Type B pancreatic cell (in vitro differentiated cells): ENCODE results near the gene RITA1. TPM values are rescaled to one million over a fixed set of nuclear protein-coding genes. Genes with fewer than 3 reads are reported as not detected.

Experiments
- DNase-seq: peaks from one replicate; pipeline ENCODE4 v3.0.0; 2021; ENCODE audit warnings: mixed read lengths; ENCODE audit not compliant: unreplicated experiment; ENCODE audit errors: extremely low spot score
- H3K27ac Mint-ChIP-seq: 2 replicates; pipeline ENCODE4 v1.8.0; 2021; ENCODE audit warnings: mild to moderate bottlenecking, mixed read lengths
- H3K27me3 Mint-ChIP-seq: 2 replicates; pipeline ENCODE4 v1.8.0; 2021; ENCODE audit warnings: mixed read lengths
- H3K36me3 Mint-ChIP-seq: 2 replicates; pipeline ENCODE4 v1.8.0; 2021; ENCODE audit warnings: mixed read lengths
- H3K4me1 Mint-ChIP-seq: one replicate; pipeline ENCODE4 v1.8.0; 2021; ENCODE audit warnings: mixed read lengths; ENCODE audit not compliant: unreplicated experiment
- H3K4me3 Mint-ChIP-seq: 2 replicates; pipeline ENCODE4 v1.8.0; 2021; ENCODE audit warnings: mild to moderate bottlenecking, mixed read lengths
- H3K9me3 Mint-ChIP-seq: 2 replicates; pipeline ENCODE4 v1.8.0; 2021; ENCODE audit warnings: mixed read lengths
- total RNA-seq: library from RNA; stranded (reverse); gene quantifications from 2 replicates; pipeline ENCODE4 v1.2.1, GENCODE V29; 2021; ENCODE audit warnings: low replicate concordance
- TF ChIP-seq, protein P1 (sequence below): fragments of 200-600 bp; sonication (generic); conservative IDR thresholded peaks from 2 replicates; pipeline ENCODE4 v1.5.0; 2021; ENCODE audit warnings: antibody characterized with exemption, mild to moderate bottlenecking

RITA1 gene
- total RNA-seq, 1 donor from 2014 or later: 19.0 TPM

GRCh38 chr12:113197518-113198077 is 12.1 kb downstream of the RITA1 start:
- H3K36me3 Mint-ChIP-seq: peaks cover 5% of the 10 kb centered on the region
- peaks cover 14% of the 10 kb centered on the region for H3K4me1 Mint-ChIP-seq
- TF ChIP-seq, protein P1, sequence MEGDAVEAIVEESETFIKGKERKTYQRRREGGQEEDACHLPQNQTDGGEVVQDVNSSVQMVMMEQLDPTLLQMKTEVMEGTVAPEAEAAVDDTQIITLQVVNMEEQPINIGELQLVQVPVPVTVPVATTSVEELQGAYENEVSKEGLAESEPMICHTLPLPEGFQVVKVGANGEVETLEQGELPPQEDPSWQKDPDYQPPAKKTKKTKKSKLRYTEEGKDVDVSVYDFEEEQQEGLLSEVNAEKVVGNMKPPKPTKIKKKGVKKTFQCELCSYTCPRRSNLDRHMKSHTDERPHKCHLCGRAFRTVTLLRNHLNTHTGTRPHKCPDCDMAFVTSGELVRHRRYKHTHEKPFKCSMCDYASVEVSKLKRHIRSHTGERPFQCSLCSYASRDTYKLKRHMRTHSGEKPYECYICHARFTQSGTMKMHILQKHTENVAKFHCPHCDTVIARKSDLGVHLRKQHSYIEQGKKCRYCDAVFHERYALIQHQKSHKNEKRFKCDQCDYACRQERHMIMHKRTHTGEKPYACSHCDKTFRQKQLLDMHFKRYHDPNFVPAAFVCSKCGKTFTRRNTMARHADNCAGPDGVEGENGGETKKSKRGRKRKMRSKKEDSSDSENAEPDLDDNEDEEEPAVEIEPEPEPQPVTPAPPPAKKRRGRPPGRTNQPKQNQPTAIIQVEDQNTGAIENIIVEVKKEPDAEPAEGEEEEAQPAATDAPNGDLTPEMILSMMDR: no peak
- no peak overlapping the region for H3K4me3 Mint-ChIP-seq
- no peak overlapping the region for H3K27ac Mint-ChIP-seq
- DNase-seq: no peak
- no peaks in the 10 kb centered on the region for H3K27me3 Mint-ChIP-seq
- H3K9me3 Mint-ChIP-seq: no peaks in the 10 kb centered on the region

GRCh38 chr12:113198296-113198695 is 12.8 kb downstream of the RITA1 start:
- TF ChIP-seq, protein P1: no peak
- Mint-ChIP-seq H3K4me1 (peaks cover 14% of the 10 kb centered on the region), H3K36me3 (peaks cover 5% of the 10 kb centered on the region), H3K27me3 (no peaks in the 10 kb centered on the region), H3K27ac (peak overlapping the region; percentile 5), H3K4me3 (no peak overlapping the region), H3K9me3 (no peaks in the 10 kb centered on the region)
- no peak for DNase-seq

DNA sequence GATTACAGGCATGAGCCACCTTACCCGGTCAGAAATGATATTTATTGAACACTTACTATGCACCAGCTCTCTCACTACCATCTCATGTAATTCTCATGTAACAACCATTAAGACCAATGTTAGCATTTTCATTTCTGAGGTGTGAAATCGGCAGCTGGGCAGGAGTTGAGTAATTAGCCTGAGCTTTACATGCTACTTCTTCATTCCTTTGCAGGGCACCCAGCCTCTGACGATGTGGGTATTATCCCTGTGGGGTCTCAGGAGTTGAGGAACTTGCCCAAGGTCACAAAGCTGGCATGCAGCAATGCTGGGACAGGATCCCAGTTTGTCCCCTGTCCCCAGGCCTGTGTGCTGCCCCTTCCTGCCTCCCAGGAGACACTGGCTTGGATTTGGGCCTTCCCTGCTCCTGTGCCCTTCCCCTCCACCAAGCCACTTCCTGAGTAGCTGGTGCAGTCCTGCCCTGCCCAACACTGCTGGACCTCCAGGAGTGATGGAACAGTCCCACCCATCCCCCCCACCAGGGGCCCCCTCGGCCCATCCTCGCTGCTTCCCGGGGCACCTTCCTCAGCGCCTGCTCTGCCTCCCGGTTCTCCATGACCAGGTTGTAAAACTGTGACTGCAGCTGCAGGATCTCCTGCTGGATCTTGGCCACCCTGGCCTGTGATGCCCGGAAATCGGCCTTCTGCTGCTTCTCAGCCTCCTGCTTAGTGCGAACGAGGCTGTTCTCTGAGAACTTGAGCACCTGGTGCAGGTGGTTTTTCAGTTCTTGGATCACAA is 14.7 kb downstream of the RITA1 start:
- H3K4me1 Mint-ChIP-seq: peaks cover 6% of the 10 kb centered on the region
- no peaks in the 10 kb centered on the region for H3K9me3 Mint-ChIP-seq
- TF ChIP-seq, protein P1: no peak
- H3K27me3 Mint-ChIP-seq: no peaks in the 10 kb centered on the region
- H3K4me3 Mint-ChIP-seq: no peak overlapping the region
- no peak for DNase-seq
- no peaks in the 10 kb centered on the region for H3K36me3 Mint-ChIP-seq
- H3K27ac Mint-ChIP-seq: no peak overlapping the region

GRCh38 chr12:113201187-113202177 is 16.0 kb downstream of the RITA1 start:
- no peak for DNase-seq
- Mint-ChIP-seq H3K27me3 (no peaks in the 10 kb centered on the region), H3K4me1 (peaks cover 4% of the 10 kb centered on the region), H3K36me3 (peaks cover 4% of the 10 kb centered on the region), H3K27ac (no peak overlapping the region), H3K9me3 (peaks cover 4% of the 10 kb centered on the region), H3K4me3 (no peak overlapping the region)
- TF ChIP-seq, protein P1: no peak

- Mint-ChIP-seq H3K36me3 (peaks cover 8% of the 10 kb centered on the region), H3K27ac (no peak overlapping the region), H3K4me1 (peaks cover 4% of the 10 kb centered on the region), H3K27me3 (no peaks in the 10 kb centered on the region), H3K9me3 (peaks cover 5% of the 10 kb centered on the region), H3K4me3 (no peak overlapping the region)
- DNase-seq: no peak
- TF ChIP-seq, protein P1: no peak
Observed at GRCh38 chr12:113202300-113203075, 17.0 kb downstream of the RITA1 start.
